WERI-Rb-1 (cell line): ENCODE results near the gene PUSL1.

Experiments used
- DNase-seq: peaks from one replicate; pipeline ENCODE4 v3.0.0-alpha.2; 2020
- H3K27ac ChIP-seq: fragments of 250-450 bp; sonication (Bioruptor Pico); 2 replicates; pipeline ENCODE4 v1.5.1; 2020; ENCODE audit warnings: mild to moderate bottlenecking, moderate library complexity
- H3K27me3 ChIP-seq: fragments of 250-450 bp; sonication (Bioruptor Pico); 2 replicates; pipeline ENCODE4 v1.5.1; 2021; ENCODE audit warnings: mild to moderate bottlenecking, low read depth, moderate library complexity; ENCODE audit not compliant: insufficient read depth, severe bottlenecking
- H3K36me3 ChIP-seq: fragments of 250-450 bp; sonication (Bioruptor Pico); 2 replicates; pipeline ENCODE4 v1.5.1; 2020; ENCODE audit warnings: mild to moderate bottlenecking, moderate library complexity
- H3K4me3 ChIP-seq: 2 replicates; pipeline ENCODE4 v1.5.1; 2011; ENCODE audit warnings: low read depth, mild to moderate bottlenecking, control low read depth, low read length
- H3K9me3 ChIP-seq: fragments of 250-450 bp; sonication (Bioruptor Pico); 2 replicates; pipeline ENCODE4 v1.5.1; 2021; ENCODE audit warnings: mild to moderate bottlenecking, moderate library complexity; ENCODE audit not compliant: severe bottlenecking
- TF ChIP-seq, protein P1 (sequence below): IDR thresholded peaks from 2 replicates; pipeline ENCODE4 v1.5.1; 2011; ENCODE audit warnings: low read depth, mild to moderate bottlenecking, control low read depth, inconsistent platforms, low read length

Gene PUSL1

DNA sequence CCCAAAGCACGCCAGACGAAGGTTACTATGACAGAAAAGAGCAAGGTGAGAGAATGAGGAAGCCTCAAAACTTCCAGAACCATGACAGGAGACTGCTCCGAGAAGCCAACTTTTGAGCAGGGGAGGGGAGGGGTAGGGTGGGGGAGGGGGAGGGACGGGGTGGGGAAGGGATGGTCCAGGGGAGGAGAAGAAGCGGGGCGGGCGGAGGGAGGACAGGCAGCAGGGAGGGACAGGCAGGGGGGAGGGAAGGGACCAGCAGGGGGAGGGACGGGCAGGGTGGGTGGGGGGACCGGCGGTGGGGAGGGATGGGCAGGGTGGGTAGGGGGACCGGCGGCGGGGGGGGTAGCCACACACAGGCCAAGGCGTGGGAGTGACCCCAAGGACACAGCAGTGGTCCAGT lies 14.0 kb downstream of the PUSL1 start:
- Histone ChIP-seq H3K27ac (no peak overlapping the region), H3K9me3 (no peaks in the 10 kb centered on the region), H3K4me3 (no peak overlapping the region), H3K36me3 (peaks cover 57% of the 10 kb centered on the region), H3K27me3 (no peaks in the 10 kb centered on the region)
- TF ChIP-seq, protein P1, sequence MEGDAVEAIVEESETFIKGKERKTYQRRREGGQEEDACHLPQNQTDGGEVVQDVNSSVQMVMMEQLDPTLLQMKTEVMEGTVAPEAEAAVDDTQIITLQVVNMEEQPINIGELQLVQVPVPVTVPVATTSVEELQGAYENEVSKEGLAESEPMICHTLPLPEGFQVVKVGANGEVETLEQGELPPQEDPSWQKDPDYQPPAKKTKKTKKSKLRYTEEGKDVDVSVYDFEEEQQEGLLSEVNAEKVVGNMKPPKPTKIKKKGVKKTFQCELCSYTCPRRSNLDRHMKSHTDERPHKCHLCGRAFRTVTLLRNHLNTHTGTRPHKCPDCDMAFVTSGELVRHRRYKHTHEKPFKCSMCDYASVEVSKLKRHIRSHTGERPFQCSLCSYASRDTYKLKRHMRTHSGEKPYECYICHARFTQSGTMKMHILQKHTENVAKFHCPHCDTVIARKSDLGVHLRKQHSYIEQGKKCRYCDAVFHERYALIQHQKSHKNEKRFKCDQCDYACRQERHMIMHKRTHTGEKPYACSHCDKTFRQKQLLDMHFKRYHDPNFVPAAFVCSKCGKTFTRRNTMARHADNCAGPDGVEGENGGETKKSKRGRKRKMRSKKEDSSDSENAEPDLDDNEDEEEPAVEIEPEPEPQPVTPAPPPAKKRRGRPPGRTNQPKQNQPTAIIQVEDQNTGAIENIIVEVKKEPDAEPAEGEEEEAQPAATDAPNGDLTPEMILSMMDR, result no peak
- no peak for DNase-seq

DNA sequence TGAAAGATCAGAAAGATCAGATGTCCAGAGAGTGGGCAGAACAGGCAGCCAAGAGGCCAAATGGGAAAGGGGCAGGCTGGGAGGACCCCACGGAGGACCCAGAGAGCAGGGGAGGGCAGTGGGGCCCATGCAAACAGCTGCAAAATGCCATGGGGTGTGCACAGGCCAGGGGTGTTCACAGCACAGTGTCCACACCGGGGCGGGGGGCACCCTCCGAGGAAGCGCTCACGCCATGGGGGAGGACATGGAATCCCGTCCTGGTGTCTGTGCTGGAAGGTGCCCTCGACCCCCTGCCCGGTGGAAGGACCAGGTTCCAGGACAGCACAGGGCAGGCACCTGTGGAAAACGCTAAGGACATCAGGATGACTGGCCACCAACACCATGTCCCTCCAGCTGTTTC lies 14.6 kb downstream of the PUSL1 start:
- Histone ChIP-seq H3K36me3 (peaks cover 57% of the 10 kb centered on the region), H3K4me3 (no peak overlapping the region), H3K27ac (no peak overlapping the region), H3K9me3 (no peaks in the 10 kb centered on the region), H3K27me3 (no peaks in the 10 kb centered on the region)
- no peak for DNase-seq
- TF ChIP-seq, protein P1, result no peak

DNA sequence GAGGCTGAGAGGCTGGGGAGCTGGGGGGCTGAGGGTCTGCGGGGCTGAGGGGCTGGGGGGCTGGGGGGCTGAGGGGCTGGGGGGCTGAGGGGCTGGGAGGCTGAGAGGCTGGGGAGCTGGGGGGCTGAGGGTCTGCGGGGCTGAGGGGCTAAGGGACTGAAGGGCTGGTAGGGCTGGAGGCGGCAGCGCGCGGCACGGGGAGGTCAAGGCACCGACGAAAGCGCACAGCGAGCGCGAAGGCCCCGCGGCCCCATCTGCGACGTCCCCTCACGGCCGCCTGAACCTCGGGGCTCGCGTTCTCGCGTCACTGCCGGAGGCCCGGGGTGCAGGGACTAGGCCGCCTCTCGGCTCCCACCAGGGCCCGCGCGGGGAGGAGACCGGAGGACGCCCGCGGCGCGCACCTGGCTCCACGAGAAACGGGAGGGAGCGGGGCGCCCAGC lies 15.7 kb downstream of the PUSL1 start:
- Histone ChIP-seq H3K27ac (peak overlapping the region; percentile 94), H3K4me3 (peak overlapping the region; percentile 93), H3K27me3 (no peaks in the 10 kb centered on the region), H3K36me3 (peaks cover 46% of the 10 kb centered on the region), H3K9me3 (no peaks in the 10 kb centered on the region)
- DNase-seq, result no peak
- TF ChIP-seq, protein P1, result no peak

DNA sequence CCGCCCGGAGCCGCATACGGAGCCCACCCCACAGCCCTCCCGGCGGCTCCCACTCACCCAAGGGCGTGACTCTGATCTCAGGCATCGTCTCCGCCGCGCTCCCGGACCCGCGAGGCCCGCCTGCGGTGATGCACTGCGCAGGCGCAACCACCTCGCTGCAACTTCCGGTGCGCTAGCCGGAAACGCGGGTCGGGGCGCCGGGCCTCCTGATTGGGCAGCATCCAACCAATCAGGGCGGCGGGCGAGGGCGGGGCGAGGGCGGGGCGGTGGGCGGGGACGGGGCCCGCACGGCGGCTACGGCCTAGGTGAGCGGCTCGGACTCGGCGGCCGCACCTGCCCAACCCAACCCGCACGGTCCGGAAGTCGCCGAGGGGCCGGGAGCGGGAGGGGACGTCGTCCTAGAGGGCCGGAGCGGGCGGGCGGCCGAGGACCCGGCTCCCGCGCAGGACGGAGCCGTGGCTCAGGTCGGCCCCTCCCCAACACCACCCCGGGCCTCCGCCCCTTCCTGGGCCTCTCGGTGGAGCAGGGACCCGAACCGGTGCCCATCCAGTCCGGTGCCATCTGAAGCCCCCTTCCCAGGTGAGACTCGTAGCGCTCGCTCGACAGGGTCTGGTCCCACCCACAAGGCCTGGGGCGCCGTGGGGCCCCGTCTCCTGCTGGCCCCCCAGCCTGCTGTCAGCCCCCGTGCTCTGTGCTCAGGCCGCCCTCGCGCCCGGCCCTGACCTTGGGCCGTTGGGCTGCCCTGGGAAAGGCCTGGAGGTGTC lies 16.3 kb downstream of the PUSL1 start, which contains the start of the genes CPTP and INTS11:
Gene CPTP, plus strand, starts transcription at position 279 of the 764 bp plus-strand sequence. CDS start 2,109 bp downstream, outside the sequence.
Gene INTS11, minus strand, starts transcription at position 137 of the 764 bp plus-strand sequence. Its CDS starts 52 bp downstream, at position 85.
- Histone ChIP-seq H3K27ac (peak within 1 kb of the TSS; percentile 94), H3K9me3 (no peaks in the 10 kb centered on the region), H3K36me3 (peaks cover 40% of the 10 kb centered on the region), H3K4me3 (peak within 1 kb of the TSS; percentile 93), H3K27me3 (no peaks in the 10 kb centered on the region)
- TF ChIP-seq, protein P1, result no peak
- peak; percentile 95 for DNase-seq

DNA sequence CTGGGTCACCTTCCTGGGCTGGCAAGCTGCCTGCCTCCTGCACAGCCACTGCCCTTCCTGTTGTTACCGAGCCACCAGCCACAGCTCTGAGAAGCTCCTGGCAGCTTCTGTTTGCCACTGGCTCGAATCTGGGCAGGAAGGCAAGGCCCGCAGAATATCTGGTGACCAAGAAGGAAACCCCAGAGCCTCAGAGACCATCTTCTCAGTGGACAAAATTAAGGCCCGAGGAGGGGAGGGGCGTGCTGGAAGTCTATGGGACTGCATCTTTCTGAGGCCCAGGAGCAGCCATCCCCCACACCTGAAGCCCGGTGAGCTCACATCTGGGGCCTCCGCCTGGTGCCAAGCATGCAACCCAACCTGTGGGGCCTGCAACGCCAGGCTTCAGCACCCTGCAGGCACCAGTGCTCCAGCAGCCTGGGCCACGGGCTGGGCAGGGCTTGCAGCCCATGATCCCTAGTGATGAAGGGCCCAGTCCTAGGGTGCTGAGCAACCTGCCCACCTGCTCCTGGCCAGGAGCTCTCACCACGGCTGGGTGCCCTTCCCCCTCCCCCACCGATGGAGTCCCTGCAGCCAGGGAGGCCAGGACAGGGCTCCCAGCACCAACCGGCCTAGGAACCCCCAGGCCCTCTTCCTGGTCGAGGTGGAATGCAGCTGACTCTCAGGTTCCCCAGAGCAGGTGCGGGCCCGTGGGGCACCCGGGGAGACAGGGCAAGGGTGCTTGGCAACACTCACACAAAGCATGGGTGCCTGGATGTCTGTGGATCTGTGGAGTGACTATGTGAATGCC lies 17.1 kb downstream of the PUSL1 start:
- Histone ChIP-seq H3K9me3 (no peaks in the 10 kb centered on the region), H3K36me3 (peaks cover 33% of the 10 kb centered on the region), H3K27ac (peak overlapping the region; percentile 94), H3K4me3 (peak overlapping the region; percentile 93), H3K27me3 (no peaks in the 10 kb centered on the region)
- DNase-seq, result no peak
- TF ChIP-seq, protein P1, result no peak
